A549 (cell line): ENCODE measurements around the gene MEAK7.

Experiments used
- CTCF ChIP-seq: fragments of >200 bp; sonication (Bioruptor Twin); formaldehyde crosslinking; IDR thresholded peaks from 3 replicates; pipeline ENCODE4 v1.5.1; 2016
- KDM5A ChIP-seq: fragments of 200-600 bp; sonication (generic); IDR thresholded peaks from 2 replicates; pipeline ENCODE4 v1.6.1; 2016; ENCODE audit warnings: antibody characterized with exemption, mild to moderate bottlenecking
- PBX3 ChIP-seq: IDR thresholded peaks from 2 replicates; pipeline ENCODE4 v1.6.1; 2012
- POLR2A ChIP-seq: IDR thresholded peaks from 2 replicates; pipeline ENCODE4 v1.6.1; 2012; ENCODE audit warnings: mild to moderate bottlenecking, low read length

GRCh38 chr16:84511831-84512230 lies 7.4 kb upstream of the MEAK7 start:
- TF ChIP-seq POLR2A (no peak), PBX3 (no peak), CTCF (no peak), KDM5A (no peak)
